NCI-H2029 (cell line): ENCODE data around the gene APOL1.
"Not testable (repeated sequence)": the region's sequence is repeated elsewhere in the genome, so short reads cannot be mapped to it uniquely, and the experiment has no call there.

Experiments
- DNase-seq: peaks from one replicate; lab custom pipeline; 2025; lab: John Stamatoyannopoulos, UW

APOL1 gene

DNA sequence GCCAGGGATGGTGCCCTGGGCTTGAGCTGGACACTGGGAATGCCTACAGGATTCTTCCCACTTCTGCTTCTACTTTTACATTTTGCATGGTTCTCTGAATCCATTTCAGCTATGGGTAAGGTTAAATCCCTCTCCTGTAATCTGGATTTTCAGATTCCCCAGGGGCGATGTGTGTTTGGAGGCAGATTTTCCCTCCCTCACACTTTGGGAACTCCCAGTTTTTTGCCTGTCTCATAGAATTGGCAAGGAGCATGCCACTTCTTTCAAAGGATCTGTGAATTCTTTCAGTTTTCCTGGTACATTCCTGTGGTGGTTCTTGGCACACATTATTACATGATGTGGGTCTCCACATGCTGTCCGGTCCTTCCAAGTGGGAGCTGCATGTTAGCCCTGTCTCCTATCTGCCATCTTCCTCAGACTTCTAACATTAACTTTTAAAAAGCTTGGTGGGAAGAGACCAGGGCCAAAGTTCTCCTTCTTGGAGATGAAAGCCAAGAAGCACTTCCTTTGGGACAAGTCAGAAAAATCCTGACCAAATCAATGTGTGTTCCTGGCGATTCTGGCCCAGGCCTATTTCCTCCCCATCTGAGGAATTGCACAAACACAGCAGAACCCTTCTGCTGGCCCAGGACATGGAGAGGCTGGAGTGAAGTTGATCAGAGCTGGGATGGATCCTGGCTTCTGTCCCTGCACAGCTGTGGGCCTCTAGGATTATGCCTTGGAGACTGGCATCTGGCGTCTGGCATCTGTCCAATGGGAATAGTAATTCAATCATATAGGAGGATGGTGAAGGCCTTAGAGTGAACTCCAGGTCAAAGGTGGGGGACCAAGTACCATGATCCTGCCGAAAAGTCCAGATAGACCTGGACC lies 8.2 kb upstream of the APOL1 start:
- no peak for DNase-seq

DNA sequence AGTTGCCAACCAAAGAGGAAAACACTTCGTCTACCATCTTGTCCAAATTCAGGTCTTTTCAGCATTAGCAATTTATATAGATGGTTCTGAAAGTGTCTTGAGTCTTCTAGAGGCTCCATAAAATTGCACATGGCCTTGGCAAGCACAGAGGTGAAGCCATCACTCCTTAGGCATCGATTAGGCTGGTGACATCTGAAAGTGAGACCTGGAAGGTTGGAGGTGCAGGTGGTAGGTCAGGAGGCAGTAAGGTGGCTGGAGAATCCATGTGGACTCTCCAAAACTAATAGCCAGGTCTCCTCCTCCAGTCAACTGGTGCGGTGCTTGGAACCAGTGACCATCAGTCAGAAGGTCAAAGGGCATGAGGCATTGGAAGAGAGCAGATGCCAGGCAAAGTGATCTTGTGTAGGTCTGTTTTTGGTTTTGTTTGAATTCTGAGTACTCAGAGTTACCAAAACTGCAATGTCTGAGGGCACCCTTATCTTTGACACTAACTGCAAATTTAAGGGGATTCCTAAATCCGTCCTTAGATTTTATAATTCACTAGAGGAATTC lies 7.1 kb upstream of the APOL1 start:
- DNase-seq: no peak

DNA sequence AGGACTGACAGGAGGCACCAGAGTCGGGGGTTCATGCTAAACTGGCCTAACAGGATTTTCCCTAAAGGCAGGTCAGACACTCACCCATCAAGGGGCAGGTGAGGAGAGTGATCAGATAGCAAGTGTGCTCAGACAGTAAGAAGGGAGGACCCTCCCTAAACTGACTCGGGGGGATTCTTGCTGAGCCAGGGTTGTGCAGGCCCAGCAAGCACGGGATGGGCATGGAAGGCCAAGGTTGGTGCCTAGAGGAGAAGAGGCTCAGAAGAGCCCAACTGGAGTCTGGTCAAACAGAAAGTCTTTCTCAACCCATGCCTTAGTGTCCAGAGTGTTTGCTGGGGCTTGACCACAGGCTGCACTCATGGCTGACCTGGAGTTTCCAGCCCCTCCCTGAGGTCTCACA lies 6.2 kb upstream of the APOL1 start:
- DNase-seq: no peak

DNA sequence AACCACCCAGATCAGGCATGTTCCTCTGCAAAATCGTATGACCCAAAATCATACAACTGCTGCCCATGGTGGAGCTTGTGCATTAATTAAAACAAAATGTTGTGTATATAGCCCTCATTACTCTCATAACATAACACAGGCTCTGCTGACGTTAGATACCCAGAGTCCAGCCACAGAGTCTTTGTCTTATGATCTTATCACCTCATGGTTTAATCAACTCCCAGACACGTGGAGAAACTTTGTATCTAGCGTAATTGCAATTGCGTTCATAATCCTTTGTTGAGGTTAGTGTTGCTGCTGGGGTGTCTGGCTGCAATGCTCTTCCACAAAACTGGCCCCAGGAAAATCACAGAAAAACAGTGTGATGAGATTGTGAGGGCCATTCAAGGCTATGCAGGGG lies 5.0 kb upstream of the APOL1 start:
- DNase-seq: no peak

DNA sequence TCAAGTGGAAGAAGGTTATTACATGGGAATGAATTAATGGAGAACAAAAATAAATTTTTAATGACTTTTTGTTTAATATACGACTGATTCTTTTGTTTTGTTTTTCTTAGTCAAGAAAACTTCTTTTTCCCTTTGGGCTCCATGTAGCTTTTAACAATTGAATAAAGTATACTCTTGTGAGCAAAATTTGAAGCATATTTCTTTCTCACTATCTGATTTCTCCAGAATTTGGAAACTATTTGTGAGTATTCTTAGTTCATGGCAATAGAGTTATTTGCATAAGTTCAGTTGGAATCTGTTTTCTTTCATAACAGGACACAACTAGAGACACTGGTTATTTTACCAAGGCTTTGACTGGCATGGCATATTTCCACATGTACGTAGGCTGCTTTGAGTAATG lies 3.8 kb upstream of the APOL1 start:
- no peak for DNase-seq

DNA sequence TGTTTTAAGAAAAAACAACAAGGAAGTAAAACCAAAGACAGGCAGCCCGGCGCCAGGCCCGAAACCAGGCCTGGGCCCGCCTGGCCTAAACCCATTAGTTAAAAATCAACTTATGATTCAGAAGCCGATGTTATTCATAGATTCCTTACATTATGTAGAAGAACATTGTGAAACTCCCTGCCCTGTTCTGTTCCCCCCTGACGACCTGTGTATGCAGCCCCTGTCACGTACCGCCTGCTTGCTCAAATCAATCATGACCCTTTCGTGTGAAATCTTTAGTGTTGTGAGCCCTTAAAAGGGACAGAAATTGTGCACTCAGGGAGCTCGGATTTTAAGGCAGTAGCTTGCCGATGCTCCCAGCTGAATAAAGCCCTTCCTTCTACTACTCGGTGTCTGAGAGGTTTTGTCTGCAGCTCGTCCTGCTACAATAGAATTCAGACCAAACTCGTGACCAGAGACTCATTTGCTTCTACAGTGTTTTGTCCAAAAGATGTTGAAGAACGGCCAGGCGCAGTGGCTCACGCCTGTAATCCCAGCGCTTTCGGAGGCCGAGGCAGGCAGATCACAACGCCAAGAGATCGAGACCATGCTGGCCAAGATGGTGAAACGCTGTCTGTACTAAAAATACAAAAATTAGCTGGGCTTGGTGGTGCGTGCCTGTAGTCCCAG lies 2.5 kb upstream of the APOL1 start:
- not testable (repeated sequence) for DNase-seq

DNA sequence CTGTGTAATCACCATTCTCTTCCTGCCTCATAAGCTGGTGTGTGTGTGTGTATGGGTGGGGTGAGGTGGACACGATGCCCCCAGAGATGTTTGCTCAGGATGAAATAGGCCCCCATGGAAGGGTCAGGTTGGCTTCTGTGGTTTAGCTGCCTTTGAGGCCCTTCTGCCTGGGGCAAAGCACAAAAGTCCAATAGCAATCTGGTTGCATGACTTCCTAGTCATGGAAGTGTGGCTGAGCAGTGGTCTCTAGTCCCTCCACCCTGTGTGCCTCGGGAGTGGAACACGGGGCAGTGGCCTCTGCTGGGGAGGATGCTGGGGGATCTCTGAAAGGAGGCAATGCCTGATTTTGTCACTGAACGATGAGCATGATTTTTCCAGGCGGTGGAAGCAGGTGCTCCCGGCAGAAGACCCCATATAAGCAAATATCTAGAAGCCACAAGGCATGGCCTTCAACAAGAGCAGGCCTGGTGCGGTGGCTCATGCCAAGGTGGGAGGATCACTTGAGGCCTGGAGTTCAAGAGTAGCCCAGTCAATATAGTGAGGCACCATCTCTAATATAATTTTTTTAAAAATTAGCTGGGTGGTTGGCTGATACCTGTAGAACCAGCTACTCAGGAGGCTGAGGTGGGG lies 839 bp upstream of the APOL1 start:
- DNase-seq: not testable (repeated sequence)

DNA sequence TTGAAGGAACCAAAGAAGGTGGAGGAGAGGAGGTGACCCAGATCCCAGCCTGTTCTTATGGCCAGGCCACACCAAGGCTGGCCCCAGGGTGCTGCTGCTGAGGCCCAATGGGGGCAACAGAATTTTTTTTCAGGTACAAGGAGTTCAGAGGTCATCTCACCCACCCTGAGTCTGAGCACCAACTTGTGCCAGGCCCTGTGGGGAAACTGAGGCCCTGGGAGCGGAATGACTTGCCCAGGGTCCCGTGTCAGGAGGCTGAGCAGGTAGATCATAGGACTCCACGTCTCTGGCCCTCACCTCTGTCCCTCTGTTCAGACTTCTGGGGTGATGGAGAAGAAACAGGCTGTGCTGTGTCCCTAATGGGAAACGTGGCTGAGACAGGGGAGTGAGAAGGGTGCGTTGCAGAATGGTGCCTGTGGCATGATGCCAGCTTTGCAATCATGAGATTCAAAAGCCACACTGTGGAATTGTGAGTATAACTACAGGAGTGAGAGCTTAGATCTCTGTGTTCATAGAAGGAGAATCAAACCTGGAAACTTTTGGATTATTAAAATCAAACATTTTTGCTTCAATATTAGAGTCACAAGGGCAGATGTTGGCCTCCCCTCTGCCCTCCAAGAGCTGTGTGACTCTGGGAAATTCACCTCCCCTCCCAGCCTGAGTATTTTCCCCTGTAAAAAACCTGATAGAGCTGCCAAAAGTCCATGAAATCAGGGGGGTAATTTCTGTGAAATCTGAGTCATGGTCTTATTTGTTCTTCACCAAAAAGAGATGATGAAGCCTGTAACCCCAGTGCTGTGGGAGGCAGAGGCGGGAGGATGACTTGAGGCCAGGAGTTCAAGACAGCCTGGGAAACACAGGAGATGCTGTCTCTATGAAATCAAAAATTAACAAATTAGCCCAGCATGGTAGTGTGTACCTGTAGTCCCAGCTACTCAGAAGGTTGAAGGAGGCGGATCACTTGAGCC lies 874 bp downstream of the APOL1 start:
- DNase-seq: no peak

DNA sequence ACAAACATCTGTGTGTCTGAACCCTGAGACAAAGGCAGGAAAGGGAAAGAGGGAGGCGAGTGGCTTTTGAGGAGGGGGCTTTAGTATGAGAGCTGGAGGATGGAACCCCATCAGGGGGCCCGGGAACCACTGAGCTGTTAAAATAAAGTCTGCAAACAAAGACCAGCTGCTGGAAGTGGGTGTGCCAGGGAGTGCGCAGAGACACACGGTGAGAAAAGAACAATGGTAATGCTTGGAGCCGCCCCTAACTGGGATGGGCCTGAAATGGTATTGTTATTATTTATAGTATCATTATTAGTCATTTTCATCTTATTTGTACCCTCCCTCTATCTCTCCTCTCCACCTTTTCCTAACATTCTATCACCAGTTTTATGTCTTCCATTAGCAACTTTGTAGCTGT lies 2.6 kb downstream of the APOL1 start:
- DNase-seq: not testable (repeated sequence)

DNA sequence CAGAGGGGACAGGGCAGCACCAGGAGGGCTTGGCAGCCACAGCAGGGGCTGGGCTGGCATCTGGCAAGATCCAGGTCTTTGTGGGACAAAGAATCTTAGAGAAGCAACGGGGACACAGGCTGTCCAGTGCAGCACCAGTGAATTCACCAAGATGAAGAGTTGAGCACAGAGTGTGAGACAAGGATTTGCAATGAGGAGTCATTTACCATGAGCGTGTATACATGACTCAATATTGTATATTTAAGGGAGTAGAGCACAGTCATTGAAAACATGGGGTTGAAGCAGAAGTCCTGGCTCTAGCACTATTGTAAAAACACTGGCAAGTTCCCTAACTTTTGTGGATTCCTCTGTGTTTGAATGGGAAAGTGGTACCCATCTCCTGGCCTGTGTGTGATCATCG lies 3.5 kb downstream of the APOL1 start:
- no peak for DNase-seq

DNA sequence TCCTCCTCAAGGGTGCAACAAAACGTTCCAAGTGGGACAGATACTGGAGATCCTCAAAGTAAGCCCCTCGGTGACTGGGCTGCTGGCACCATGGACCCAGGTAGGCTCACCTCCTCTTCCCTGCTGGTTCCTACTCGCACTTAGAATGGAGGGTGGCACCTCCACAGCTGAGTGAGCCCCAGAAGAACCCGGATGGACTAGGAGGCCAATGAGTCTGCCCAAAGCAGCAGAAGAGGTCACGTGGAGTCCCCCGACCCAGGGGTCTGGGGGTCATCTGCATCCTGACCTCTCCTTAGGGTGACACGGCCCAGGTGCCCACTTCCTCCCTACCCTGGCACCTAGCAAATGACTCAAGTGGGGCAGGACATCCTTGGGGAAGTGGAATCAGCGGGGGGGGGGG lies 4.4 kb downstream of the APOL1 start:
- DNase-seq: no peak

DNA sequence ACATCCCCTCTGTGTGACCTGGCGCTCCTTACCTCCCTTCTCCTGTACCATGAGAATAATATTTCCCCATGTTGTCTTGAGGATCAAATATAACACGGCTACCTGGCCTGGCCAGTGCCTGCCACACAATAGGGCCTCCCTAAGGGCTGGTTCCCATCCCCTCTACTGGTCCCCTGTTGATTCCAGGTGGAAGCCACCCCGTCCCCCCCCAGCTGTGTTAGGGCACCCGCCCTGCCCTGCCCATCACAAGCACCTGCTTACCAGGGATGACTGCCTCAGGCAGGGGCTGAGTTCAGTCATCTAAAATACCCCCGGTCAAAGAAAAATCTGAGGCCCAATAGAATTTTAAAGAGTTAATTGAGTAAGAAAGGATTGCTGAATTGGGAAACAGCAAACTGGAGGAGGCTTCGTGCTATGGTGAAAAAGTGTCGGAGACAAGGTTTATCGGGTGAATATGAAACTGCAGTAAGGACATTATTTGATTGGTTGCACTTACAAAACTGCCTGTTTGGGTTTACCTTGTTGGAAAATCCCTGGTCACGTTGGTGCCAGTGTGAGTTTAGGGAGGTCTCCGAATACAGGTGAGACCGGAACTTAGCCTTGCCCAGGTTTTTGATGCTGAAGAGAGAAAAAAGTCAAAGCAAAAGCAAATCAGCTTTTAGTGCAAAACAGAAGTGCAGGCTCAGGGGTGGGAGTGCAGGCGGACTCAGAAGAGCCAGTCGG lies 5.2 kb downstream of the APOL1 start:
- no peak for DNase-seq

DNA sequence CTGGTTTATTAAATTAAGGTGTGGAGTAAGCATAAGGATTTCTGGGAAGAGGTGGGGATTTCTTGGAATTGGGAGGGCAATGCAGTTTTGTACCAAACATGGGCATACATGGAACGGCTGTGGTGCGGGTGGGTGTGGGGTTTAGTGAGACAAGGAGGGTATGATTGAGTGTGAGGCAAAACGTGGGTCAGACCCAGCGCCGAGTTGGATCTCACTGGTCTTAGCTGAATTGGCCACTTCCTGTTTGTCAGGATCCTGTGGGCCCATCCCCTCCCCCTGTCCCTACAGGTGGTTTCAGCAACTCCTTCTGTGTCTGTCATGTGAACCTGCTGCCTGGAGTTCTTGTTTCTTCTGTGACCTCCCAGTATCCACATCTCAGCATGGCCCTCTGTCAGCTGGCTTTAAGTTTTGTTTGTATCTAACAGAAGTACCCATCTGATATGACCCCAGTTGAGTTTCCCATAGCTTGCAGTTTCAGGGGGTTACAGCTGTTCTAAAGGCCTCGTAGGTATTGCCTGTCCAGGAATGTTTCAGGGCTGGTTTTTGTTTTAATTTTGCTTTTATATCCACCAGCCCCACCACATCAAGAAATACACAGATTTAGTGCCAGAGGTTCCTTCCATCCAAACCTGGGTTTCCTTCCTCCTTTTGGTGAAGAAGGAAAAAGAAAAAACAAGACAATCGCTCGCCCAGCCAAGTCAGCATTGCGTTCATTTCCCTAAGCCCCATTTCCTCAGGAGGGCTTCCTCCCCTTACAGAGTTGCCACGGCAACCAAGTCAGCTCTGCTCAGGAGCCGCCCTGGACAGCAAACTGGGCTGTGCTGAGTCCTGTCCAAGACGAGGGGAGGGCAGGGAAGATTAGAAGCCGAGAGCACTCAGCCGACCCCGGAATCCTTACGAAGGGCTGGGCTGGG lies 6.0 kb downstream of the APOL1 start:
- DNase-seq: peak; percentile 82

DNA sequence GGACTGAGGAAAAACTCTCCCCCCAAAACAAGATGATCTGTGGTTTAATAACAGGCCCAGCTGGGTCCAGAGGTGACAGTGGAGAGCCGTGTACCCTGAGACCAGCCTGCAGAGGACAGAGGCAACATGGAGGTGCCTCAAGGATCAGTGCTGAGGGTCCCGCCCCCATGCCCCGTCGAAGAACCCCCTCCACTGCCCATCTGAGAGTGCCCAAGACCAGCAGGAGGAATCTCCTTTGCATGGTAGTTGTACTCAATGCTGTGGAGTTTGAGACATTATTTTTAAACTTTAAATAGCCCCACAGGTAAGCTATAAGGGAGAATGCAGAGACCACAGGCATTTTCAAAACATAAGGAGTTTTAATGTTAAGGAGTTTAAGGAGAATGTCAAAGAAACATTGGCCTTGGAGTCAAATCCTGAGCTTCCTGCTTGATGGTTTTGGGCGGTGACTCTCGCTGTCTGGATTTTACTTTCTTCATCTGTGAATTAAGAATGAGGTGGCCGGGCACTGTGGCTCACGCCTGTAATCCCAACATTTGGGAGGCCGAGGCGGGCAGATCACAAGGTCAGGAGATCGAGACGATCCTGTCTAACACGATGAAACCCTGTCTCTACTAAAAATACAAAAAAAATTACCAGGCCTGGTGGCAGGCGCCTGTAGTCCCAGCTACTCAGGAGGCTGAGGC lies 6.8 kb downstream of the APOL1 start:
- DNase-seq: no peak

DNA sequence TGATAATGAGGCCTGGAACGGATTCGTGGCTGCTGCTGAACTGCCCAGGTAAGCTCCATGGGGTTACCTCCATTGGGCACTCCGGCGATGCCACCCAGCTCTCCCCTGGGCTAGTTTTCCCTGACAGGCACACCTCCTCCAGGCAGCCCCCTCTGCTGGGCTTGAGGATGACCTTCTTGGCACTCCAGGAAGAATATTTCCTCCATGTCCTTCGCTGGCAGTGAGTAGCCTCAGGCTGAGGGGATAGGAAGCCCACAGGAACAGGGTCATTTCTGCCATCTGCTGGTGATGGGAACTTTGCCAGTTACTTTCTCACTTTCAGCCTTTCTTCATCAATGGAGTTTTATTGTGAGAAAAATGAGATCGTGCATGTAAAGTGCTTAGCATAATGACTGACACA lies 8.7 kb downstream of the APOL1 start:
- DNase-seq: not testable (repeated sequence)

DNA sequence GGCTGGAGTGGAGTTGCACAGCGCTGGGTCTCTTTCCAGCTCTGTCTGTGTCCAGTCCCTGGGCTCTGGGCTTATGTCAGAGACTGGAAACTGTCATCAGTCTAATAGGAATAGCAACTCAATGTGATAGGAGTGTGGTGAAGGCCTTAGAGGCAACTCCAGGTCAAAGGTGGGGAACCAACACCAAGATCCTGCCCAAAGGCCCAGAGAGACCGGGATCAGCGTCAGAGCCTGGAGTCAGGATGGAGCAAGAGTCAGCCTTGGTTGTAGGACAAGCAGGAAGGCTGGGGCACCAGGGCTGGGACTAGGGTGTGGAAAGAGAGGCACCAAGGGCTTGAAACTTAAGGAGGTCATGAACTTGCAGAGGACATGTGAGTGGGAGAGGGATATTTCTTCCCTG lies 9.4 kb downstream of the APOL1 start:
- not testable (repeated sequence) for DNase-seq

DNA sequence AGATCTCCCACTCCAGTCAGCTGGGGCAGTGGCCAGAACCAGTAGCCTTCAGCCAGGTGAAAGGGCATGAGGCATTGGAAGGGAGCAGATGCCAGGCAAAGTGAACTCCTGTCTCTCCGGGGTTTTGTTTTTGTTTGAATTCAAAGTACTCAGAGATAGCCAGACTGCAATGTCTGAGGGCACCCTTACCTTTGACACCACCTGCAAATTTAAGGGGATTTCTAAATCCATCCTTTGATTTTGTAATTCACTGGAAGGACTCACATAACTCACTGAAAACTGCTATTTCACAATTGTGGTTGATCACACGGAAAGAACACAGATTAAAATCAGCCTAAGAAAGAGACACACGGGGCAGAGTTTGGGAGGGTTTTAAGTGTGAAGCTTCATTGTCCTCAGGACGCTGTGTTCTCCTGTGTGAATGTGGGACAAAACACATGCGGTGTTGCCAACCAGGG lies 10.3 kb downstream of the APOL1 start:
- not testable (repeated sequence) for DNase-seq

DNA sequence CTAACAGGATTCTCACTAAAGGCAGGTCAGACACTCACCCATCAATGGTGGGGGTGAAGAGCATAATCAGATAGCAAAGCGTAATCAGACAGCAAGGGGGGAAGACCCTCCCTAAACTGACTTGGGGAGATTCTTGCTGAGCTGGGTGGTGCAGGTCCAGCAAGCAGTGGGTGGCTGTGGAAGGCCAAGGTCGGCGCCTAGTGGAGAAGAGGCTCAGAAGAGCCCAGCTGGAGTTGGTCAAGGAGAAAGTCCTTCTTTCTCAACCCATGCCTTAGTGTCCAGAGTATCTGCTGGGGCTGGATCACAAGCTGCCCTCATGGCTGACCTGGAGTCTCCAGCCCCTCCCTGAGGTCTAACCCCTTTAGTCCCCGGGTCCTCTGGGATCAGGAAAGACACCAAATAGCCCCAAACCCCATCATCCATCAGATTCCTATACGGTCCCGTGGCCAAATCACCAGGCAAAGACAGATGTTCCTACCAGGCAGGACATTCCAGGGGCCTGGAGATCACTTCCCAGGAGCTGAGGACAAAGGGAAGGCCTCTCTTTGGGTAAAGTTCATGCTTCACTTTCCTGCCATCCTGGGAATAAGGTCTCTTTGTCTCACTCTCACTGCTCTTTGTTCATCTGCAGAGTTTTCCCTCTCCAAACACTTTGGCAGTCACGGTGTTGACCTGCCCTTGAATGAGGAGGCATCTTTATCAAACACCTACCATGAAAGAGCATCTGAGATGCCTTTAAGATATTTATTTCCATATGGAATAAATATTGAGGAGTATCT lies 11.1 kb downstream of the APOL1 start:
- DNase-seq: not testable (repeated sequence)
